Fibroblast of the aortic adventitia (primary cell): ENCODE data around the gene ZNF780A. TPM values are rescaled to one million over a fixed set of nuclear protein-coding genes. Genes with fewer than 3 reads are reported as not detected.
"Not testable (repeated sequence)": the region's sequence is repeated elsewhere in the genome, so short reads cannot be mapped to it uniquely, and the experiment has no call there.

Experiments
- DNase-seq: peaks from one replicate; pipeline ENCODE4 v3.0.0-alpha.2; 2010; ENCODE audit warnings: low read depth
- H3K4me3 ChIP-seq: 2 replicates; pipeline ENCODE4 v1.5.1; 2011; ENCODE audit warnings: low read depth, mild to moderate bottlenecking, control low read depth, low read length, moderate library complexity
- total RNA-seq: library from RNA; depleted of rRNA; stranded (reverse); fragments of >200 nt; gene quantifications from 2 replicates; pipeline ENCODE4 v1.2.3, GENCODE V29; 2012; ENCODE audit warnings: low replicate concordance
- TF ChIP-seq, protein P1 (sequence below): IDR thresholded peaks from 2 replicates; pipeline ENCODE4 v1.5.1; 2011; ENCODE audit warnings: mild to moderate bottlenecking, low read length, control low read depth, inconsistent platforms; ENCODE audit not compliant: insufficient read depth

The ZNF780A gene
- total RNA-seq, 1 donor, result 15.9 TPM

DNA sequence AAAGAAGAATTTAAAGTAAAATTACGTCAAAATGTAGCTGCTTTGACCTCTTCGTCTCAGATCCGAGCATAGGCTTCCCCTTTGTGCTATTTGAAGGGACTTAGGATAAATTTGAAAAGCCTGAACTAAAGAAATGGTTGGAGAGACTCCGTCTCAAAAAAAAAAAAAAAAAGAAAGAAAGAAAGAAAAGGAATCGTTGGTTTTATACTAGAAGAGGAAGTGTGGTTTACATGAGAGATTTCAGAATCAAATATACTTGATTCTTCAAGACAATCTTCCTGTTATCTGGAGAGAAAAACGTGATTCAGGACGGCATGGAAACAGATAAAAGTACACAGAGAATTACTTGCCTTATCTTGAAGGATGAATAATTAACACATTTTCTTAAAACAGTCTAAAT, 34.2 kb downstream of the ZNF780A start:
- TF ChIP-seq, protein P1, sequence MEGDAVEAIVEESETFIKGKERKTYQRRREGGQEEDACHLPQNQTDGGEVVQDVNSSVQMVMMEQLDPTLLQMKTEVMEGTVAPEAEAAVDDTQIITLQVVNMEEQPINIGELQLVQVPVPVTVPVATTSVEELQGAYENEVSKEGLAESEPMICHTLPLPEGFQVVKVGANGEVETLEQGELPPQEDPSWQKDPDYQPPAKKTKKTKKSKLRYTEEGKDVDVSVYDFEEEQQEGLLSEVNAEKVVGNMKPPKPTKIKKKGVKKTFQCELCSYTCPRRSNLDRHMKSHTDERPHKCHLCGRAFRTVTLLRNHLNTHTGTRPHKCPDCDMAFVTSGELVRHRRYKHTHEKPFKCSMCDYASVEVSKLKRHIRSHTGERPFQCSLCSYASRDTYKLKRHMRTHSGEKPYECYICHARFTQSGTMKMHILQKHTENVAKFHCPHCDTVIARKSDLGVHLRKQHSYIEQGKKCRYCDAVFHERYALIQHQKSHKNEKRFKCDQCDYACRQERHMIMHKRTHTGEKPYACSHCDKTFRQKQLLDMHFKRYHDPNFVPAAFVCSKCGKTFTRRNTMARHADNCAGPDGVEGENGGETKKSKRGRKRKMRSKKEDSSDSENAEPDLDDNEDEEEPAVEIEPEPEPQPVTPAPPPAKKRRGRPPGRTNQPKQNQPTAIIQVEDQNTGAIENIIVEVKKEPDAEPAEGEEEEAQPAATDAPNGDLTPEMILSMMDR, result no peak
- H3K4me3 ChIP-seq, result peak overlapping the region; percentile 96
- DNase-seq, result no peak

- peak within 1 kb of the TSS; percentile 96 for H3K4me3 ChIP-seq
- TF ChIP-seq, protein P1, result no peak
- DNase-seq, result peak; percentile 58
Measured at GRCh38 chr19:40055832-40056504, 34.8 kb downstream of the ZNF780A start, which contains the start of gene ZNF780B. TSS of gene ZNF780B (minus strand) at chr19:40056231. CDS start at chr19:40050332, 5,899 bp downstream.

DNA sequence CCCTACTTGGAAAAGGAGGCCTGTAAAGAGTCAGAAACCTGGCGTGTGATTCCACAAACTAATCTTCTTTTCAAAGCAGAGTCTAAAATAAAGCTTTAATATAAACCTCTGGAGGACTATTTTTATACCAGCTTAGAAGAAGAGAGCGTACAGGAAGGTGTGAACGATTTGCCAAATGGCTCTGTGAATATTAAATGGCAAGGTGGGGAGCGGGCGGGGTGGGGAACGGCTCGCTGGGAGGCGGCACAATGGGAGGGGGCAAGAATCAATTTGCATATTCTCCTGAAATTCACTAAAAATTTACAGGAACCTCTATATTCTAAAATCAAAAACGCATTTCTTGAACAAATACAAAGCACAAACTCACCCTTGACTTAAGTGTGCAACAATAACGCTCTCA, 35.7 kb downstream of the ZNF780A start:
- TF ChIP-seq, protein P1, result no peak
- DNase-seq, result no peak
- H3K4me3 ChIP-seq, result peak overlapping the region; percentile 96

DNA sequence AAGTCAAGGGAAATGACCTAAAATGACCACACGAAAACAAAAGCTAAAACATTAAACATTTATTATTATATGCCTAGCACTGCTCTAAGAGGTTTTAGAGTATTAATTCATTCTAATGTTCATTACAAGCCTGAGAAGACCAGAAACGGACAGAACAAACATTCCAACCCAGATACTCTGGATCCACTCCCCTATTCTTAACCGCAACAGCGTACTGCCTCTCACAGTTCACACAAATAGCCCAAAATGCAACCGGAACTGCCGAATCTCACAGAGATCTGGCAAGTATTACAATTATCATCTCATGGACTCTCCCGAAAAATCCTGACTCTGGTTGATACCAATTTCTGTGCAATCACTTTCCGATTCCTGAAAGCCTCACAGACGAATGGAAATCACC, 36.1 kb downstream of the ZNF780A start:
- no peak for DNase-seq
- H3K4me3 ChIP-seq, result peak overlapping the region; percentile 96
- TF ChIP-seq, protein P1, result no peak

- no peak overlapping the region for H3K4me3 ChIP-seq
- DNase-seq, result no peak
- TF ChIP-seq, protein P1, result no peak
Measured at GRCh38 chr19:40053491-40053890, 37.3 kb downstream of the ZNF780A start.

DNA sequence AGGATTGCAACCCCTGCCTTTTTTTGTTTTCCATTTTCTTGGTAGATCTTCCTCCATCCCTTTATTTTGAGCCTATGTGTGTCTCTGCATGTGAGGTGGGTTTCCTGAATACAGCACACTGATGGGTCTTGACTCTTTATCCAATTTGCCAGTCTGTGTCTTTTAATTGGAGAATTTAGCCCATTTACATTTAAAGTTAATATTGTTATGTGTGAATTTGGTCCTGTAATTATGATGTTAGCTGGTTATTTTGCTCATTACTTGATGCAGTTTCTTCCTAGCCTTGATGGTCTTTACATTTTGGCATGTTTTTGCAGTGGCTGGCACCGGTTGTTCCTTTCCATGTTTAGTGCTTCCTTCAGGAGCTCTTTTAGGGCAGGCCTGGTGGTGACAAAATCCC, 49.0 kb downstream of the ZNF780A start:
- H3K4me3 ChIP-seq, DNase-seq: not testable (repeated sequence)

DNA sequence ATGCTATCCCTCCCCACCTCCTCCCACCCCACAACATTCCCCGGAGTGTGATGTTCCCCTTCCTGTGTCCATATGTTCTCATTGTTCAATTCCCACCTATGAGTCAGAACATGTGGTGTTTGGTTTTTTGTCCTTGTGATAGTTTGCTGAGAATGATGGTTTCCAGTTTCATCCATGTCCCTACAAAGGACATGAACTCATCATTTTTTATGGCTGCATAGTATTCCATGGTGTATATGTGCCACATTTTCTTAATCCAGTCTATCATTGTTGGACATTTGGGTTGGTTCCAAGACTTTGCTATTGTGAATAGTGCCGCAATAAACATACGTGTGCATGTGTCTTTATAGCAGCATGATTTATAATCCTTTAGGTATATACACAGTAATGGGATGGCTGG, 52.7 kb downstream of the ZNF780A start:
- not testable (repeated sequence) for H3K4me3 ChIP-seq, DNase-seq

DNA sequence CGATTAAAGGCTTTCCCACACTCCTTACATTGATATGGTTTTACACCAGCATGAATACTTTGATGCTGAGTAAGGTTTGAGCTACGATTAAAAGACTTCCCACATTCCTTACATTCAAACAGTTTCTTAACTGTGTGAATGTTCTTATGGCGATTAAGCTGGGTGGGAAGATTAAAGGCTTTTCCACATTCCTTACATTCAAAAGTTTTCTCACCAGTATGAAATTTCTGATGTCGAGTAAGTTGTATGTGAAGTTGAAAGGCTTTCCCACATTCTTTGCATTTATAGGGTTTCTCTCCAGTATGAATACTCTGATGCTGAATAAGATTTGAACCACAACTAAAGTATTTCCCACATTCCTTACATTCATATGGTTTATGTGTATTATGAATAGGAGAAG, 54.7 kb downstream of the ZNF780A start:
- no peak for DNase-seq
- TF ChIP-seq, protein P1, result no peak
- no peak overlapping the region for H3K4me3 ChIP-seq
